Erythroblast (primary cell): Measurements from ENCODE around the gene SYCN.

Experiments used
- GATA1 ChIP-seq: IDR thresholded peaks from 2 replicates; pipeline ENCODE4 v1.6.1; 2011; ENCODE audit warnings: low read depth, mild to moderate bottlenecking, control low read depth, low read length, moderate library complexity
- POLR2A ChIP-seq: IDR thresholded peaks from 2 replicates; pipeline ENCODE4 v1.6.1; 2011; ENCODE audit warnings: mild to moderate bottlenecking, low read length

GRCh38 chr19:39232708-39233107 lies 28.6 kb upstream of the SYCN start:
- TF ChIP-seq POLR2A (no peak), GATA1 (no peak)
